PC-9 (cell line): Measurements from ENCODE around the gene SMPD3. TPM values are rescaled to one million over a fixed set of nuclear protein-coding genes. Genes with fewer than 3 reads are reported as not detected.

Experiments used
- BruUV-seq: library from RNA; stranded (reverse); fragments of 400-500 nt; replicated peaks from 2 replicates; lab custom pipeline; 2021; lab: Mats Ljungman, UMichigan
- CTCF ChIA-PET: fragments of 300-600 bp; sonication (Branson Sonifier 250); formaldehyde crosslinking; loops from one replicate; lab custom pipeline; 2022; ENCODE audit warnings: antibody characterized with exemption; lab: Charles Lee
- POLR2A ChIA-PET: fragments of 300-600 bp; sonication (Branson Sonifier 250); formaldehyde crosslinking; loops from one replicate; lab custom pipeline; 2022; ENCODE audit warnings: antibody characterized with exemption; ENCODE audit not compliant: unreplicated experiment; lab: Charles Lee
- DNase-seq, 2 experiments: peaks; one replicate each; pipeline versions ENCODE4 v3.0.0 to v3.0.0-alpha.2; 2015 to 2022; ENCODE audit warnings: mixed read lengths in 1 of 2
- H2AFZ ChIP-seq: fragments of 200-600 bp; sonication (generic); 2 replicates; pipeline ENCODE4 v1.8.1; 2017; ENCODE audit warnings: antibody characterized with exemption
- H3F3A ChIP-seq: fragments of 200-600 bp; sonication (generic); 2 replicates; pipeline ENCODE4 v1.8.1; 2017; ENCODE audit warnings: antibody characterized with exemption, mild to moderate bottlenecking, low read depth; ENCODE audit not compliant: insufficient read depth
- H3K27ac ChIP-seq: fragments of 200-600 bp; sonication (generic); 2 replicates; pipeline ENCODE4 v1.6.1; 2016; ENCODE audit warnings: mixed run types
- H3K27me3 ChIP-seq: fragments of 200-600 bp; sonication (generic); 2 replicates; pipeline ENCODE4 v1.6.1; 2016; ENCODE audit warnings: low read depth, mixed run types; ENCODE audit not compliant: insufficient read depth
- H3K36me3 ChIP-seq: fragments of 200-600 bp; sonication (generic); 2 replicates; pipeline ENCODE4 v1.6.1; 2016; ENCODE audit warnings: low read depth, mixed run types
- H3K4me1 ChIP-seq: fragments of 200-600 bp; sonication (generic); replicated peaks from 2 replicates; pipeline ENCODE4 v1.6.1; 2016; ENCODE audit warnings: mixed run types; ENCODE audit not compliant: insufficient read depth
- H3K4me2 ChIP-seq: fragments of 200-600 bp; sonication (generic); 2 replicates; pipeline ENCODE4 v1.6.1; 2017; ENCODE audit warnings: mixed run types
- H3K4me3 ChIP-seq: fragments of 200-600 bp; sonication (generic); 2 replicates; pipeline ENCODE4 v1.6.1; 2016; ENCODE audit warnings: mixed run types
- H3K79me2 ChIP-seq: fragments of 200-600 bp; sonication (generic); 2 replicates; pipeline ENCODE4 v1.6.1; 2017; ENCODE audit warnings: low read depth, mixed run types
- H3K9me2 ChIP-seq: fragments of 200-600 bp; sonication (generic); 2 replicates; pipeline ENCODE4 v1.8.1; 2017; ENCODE audit warnings: mild to moderate bottlenecking; ENCODE audit not compliant: insufficient read depth
- H3K9me3 ChIP-seq: fragments of 200-600 bp; sonication (generic); 2 replicates; pipeline ENCODE4 v1.8.1; 2016; ENCODE audit warnings: low read depth; ENCODE audit not compliant: insufficient read depth
- H4K20me1 ChIP-seq: fragments of 200-600 bp; sonication (generic); 2 replicates; pipeline ENCODE4 v1.8.1; 2017; ENCODE audit not compliant: insufficient read depth
- CTCF ChIP-seq: fragments of 200-600 bp; sonication (generic); conservative IDR thresholded peaks from 2 replicates; pipeline ENCODE4 v1.6.1; 2017; ENCODE audit warnings: mixed run types, antibody characterized with exemption, mild to moderate bottlenecking, moderate library complexity
- EZH2 ChIP-seq: fragments of 200-600 bp; sonication (generic); IDR thresholded peaks from 2 replicates; pipeline ENCODE4 v1.8.0; 2017; ENCODE audit warnings: antibody characterized with exemption, low read depth
- intact Hi-C: fragments of 100-400 bp; cut with micrococcal nuclease; formaldehyde crosslinking; loops from one replicate; pipeline ENCODE4 v1.10.0; 2022; ENCODE audit not compliant: unreplicated experiment
- total RNA-seq: library from RNA; stranded (reverse); gene quantifications from 2 replicates; pipeline ENCODE4 v1.2.3, GENCODE V29; 2021

SMPD3 gene
- total RNA-seq, 1 experiment from 2014 or later: 0.94 TPM

GRCh38 chr16:68358951-68359350 lies 89.4 kb downstream of the SMPD3 start:
- Histone ChIP-seq H3K4me3 (no peak overlapping the region), H3K79me2 (no peaks in the 10 kb centered on the region), H3K4me1 (no peaks in the 10 kb centered on the region), H3K36me3 (no peaks in the 10 kb centered on the region), H3F3A (no peaks in the 10 kb centered on the region), H4K20me1 (no peaks in the 10 kb centered on the region), H3K27ac (no peak overlapping the region), H3K9me2 (no peaks in the 10 kb centered on the region), H2AFZ (no peak overlapping the region), H3K9me3 (no peaks in the 10 kb centered on the region), H3K4me2 (no peak overlapping the region), H3K27me3 (no peaks in the 10 kb centered on the region)
- TF ChIP-seq CTCF (no peak), EZH2 (no peak)
- BruUV-seq: no TSS peak
- intact Hi-C loops: no loop called here
- ChIA-PET CTCF (no interaction called here), POLR2A (no interaction called here)
- DNase-seq: no peak

- ChIA-PET POLR2A (interaction anchor here (0.6 kb wide), 1 partner anchor 169 kb away, joined by 3 read pairs; no protein-coding TSS in a partner anchor), CTCF (no interaction called here)
- Histone ChIP-seq H3K4me3 (no peak overlapping the region), H2AFZ (no peak overlapping the region), H4K20me1 (no peaks in the 10 kb centered on the region), H3K4me1 (no peaks in the 10 kb centered on the region), H3K4me2 (no peak overlapping the region), H3K36me3 (no peaks in the 10 kb centered on the region), H3K79me2 (no peaks in the 10 kb centered on the region), H3F3A (no peaks in the 10 kb centered on the region), H3K27ac (no peak overlapping the region), H3K9me3 (no peaks in the 10 kb centered on the region), H3K27me3 (no peaks in the 10 kb centered on the region), H3K9me2 (no peaks in the 10 kb centered on the region)
- TF ChIP-seq EZH2: no peak
- no peak for TF ChIP-seq CTCF
- intact Hi-C loops: no loop called here
- no peak for DNase-seq
- BruUV-seq: no TSS peak
Observed at GRCh38 chr16:68357923-68358322, 90.4 kb downstream of the SMPD3 start.

- H3F3A ChIP-seq: no peaks in the 10 kb centered on the region
- no TSS peak for BruUV-seq
- H3K27me3 ChIP-seq: no peaks in the 10 kb centered on the region
- no peak overlapping the region for H2AFZ ChIP-seq
- no peaks in the 10 kb centered on the region for H3K9me3 ChIP-seq
- no peak for DNase-seq
- CTCF ChIA-PET: no interaction called here
- no peaks in the 10 kb centered on the region for H3K79me2 ChIP-seq
- H3K4me2 ChIP-seq: no peak overlapping the region
- POLR2A ChIA-PET: interaction anchor here (0.6 kb wide), 1 partner anchor 170 kb away, joined by 3 read pairs; no protein-coding TSS in a partner anchor
- no peak overlapping the region for H3K27ac ChIP-seq
- no peaks in the 10 kb centered on the region for H3K4me1 ChIP-seq
- no peaks in the 10 kb centered on the region; the same call in 1 of the 2 replicates for H3K36me3 ChIP-seq
- TF ChIP-seq EZH2: no peak
- TF ChIP-seq CTCF: no peak
- no peaks in the 10 kb centered on the region for H3K9me2 ChIP-seq
- intact Hi-C loops: no loop called here
- no peak overlapping the region for H3K4me3 ChIP-seq
- no peaks in the 10 kb centered on the region for H4K20me1 ChIP-seq
Observed at GRCh38 chr16:68357521-68357922, 90.8 kb downstream of the SMPD3 start.
